GM18499 (cell line): ENCODE data around the gene CRLF2.
"Not testable (repeated sequence)": the region's sequence is repeated elsewhere in the genome, so short reads cannot be mapped to it uniquely, and the experiment has no call there.

Experiments used
- ATAC-seq: cut with Tn5 transposase; IDR thresholded peaks from one replicate; pipeline ENCODE4 v1.9.1; 2021; ENCODE audit warnings: moderate number of reproducible peaks; ENCODE audit not compliant: insufficient read depth, unreplicated experiment

CRLF2 gene

DNA sequence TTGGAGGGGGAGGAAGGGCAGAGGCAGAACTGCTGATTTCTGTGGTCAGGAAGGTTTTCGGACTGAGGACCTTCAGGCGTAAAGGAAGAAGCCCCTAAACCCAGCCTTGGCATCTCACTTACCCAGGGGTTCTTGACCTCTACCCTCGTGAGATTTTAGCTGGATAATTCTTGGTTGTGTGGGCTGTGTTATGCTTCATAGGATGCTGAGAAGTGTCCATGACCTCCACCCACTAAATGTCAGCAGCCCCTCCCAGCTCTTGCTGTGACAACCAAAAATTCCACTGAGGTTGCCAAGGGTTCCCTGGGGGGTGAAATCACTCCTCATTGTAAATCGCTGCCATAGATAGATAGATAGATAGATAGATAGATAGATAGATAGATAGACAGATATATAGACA, 5.8 kb upstream of the CRLF2 start:
- ATAC-seq: no peak

DNA sequence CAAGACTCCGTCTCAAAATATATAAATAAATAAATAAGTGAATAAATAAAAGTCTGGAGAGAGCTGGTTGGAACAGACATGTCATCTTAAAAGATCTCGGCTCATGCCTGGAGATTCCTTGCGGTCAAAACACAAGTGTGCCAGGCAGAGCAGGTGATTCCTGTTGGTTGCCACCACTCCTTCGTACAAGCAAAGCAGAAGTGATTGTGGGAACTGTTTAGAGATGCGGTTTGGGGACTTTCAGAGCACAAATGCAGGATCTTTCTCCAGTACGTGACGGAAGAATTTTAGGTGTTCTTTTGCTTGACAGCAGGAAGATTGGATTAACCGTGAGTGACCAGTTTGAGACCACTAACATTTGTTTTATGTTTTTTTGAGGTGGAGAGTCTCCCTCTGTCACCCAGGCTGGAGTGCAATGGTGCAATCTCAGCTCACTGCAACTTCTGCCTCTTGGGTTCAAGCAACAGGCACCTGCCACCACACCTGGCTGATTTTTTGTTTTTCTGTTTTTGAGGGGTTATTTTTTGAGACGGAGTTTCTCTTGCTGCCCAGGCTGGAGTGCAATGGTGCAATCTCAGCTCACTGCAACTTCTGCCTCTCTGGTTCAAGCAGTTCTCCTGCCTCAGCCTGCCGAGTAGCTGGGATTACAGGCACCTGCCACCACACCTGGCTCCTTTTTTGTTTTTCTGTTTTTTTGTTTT, 2.8 kb upstream of the CRLF2 start:
- no peak for ATAC-seq

DNA sequence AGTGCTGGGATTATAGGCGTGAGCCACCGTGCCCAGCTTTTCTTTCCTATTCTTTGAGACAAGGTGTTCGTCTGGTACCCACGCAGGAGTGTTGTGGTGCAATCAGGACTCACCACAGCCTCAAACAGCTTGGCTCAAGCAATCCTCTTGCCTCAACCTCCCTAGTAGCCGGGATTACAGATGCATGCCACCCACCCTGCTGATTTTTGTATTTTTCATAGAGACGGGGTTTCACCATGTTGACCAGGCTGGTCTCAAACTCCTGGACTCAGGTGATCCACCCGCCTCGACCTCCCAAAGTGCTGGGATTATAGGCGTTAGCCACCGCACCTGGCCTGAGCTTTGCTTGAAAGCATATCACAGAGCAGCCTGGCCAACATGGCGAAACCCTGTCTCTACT, 1.5 kb upstream of the CRLF2 start:
- no peak for ATAC-seq

DNA sequence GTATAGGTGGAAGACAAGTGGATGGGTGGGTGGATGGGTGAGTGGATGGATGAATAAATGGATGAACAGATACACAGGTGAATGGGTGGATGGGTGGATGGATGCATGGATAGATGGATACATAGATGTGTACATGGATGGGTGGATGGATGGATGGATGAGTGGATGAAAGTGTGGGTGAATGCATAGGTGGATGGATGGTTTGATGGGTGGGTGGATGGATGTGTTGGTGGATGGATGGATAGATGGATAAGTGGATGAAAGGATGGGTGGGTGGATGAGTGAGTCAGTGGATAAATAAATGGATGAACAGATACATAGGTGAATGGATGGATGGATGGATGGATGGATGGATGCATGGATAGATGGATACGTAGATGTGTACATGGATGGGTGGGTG, 1.6 kb downstream of the CRLF2 start:
- no peak for ATAC-seq

DNA sequence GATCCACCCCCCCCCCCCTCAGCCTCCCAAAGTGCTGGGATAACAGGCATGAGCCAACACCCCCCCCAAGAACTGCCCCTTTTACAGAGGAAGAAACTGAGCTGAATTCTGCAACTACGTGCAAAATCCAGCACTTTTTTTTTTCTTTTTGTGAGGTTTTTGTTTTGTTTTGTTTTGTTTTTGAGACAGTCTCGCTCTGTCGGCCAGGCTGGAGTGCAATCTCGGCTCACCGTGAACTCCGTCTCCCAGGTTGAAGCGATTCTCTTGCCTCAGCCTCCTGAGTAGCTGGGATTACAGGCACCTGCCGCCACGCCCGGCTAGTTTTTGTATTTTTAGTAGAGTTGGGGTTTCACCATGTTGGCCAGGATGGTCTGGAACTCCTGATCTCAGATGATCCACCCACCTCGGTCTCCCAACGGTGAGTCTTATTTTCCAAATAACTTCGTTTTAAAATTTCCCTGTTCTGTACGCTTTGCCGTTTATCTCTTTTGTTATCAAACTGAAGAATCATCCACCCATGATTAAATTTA, 4.9 kb downstream of the CRLF2 start:
- no peak for ATAC-seq

DNA sequence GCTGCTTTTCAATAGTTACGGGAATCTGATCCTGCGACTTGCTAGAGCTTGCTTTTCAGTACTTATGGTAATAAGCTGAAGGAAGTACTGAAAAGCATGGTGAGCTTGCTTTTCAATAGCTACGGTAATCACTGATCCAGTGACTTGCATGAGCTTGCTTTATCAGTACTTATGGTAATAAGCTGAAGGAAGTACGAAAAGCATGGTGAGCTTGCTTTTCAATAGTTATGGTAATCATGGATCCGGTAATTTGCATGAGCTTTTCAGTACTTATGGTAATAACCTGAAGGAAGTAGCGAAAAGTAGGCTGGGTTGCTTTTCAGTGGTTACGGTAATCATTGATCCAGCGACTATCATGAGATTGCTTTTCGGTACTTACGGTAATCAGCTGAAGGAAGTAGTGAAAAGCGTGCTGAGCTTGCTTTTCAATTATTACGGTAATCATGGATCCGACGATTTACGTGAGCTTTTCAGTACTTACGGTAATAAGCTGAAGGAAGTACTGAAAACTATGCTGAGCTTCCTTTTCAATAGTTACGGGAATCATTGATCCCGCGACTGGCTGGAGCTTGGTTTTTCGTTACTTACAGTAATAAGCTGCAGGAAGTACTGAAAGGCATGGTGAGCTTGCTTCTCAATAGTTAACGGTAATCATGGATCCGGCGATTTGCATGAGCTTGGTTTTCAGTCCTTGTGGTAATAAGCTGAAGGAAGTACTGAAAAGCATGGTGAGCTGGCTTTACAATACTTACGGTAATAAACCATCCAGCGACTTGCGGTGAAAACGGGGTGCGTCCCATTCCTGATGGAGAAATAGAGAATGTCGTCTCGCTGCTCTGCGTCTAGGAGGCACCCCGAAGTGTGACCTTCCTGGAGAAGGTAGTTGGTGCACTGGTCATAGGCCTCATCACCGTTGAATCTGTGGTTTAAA, 6.5 kb downstream of the CRLF2 start:
- ATAC-seq: no peak

DNA sequence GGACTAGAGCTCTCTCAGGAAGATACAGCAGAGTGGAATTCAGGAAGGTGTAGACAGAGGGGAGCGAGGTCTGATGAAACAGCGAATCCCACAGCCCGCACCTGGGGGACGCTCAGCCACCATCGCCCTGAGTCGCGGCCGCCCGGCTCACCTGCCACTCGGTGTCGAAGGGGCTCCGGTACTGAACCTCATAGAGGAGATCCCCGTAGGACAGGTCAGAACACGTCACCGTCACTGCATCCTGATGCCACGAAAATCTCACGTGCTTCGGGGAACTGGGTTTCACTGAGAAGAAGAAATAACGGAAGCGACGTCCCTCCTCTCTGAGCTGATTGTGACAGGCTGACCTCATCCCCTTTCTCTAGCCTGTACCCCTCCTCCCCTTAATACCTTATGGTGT, 10.2 kb downstream of the CRLF2 start:
- ATAC-seq: no peak

DNA sequence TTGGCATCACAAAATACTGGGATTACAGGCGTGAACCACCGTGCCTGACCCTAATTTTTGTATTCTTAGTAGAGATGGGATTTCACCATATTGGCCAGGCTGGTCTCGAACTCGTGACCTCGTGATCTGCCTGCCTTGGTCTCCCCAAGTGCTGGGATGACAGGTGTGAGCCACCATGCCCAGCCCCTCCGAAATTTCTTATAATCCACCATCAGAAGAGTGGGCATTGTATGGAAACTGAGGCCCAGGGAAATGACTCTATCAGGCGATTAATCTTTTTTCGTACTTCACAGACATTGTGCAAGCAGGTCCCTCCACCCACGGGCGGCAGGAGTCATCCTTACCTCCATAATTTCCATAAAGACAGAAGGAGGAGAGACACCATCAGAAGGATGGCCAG, 16.0 kb downstream of the CRLF2 start:
- ATAC-seq: no peak

DNA sequence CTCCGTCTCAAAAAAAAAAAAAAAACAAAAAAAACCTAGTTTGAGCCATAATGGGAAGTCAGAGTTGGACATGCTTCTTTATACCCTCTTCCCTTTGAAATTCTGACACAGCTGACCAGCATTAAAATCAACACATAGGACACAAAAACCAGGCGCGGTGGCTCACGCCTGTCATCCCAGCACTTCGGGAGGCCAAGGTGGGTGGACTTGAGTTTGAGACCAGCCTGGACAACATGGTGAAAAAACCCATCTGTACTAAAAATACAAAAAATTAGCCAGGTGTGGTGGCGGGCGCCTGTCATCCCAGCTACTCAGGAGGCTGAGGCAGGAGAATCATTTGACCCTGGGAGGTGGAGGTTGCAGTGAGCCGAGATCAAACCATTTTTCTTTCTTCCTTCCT, 20.3 kb downstream of the CRLF2 start:
- ATAC-seq: not testable (repeated sequence)

DNA sequence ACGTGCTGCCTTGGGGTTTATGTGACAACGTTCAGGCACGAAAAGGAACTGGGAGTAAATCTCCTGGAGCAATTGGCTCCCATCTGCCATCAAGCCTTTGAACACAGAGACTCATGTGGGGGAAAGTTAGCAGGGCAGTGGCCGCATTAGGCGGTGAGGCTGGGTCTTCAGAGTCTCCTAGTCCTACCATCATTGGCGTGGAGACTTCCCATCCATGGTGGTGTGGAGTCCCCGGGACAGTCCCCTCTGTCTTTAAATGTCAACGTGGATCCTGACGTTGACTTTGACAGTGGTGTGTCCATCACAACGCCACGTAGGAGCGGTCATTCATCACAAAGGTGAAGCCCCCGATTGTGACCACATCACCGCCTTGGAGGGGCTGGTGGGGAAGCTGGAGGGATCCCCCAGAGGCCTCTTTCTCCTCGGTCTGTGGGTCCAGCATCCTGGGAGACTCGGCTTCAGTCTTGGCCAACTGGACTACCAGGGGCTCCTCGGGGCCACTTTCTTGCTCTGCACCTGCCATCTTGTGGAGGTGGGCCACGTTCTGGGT, 21.8 kb downstream of the CRLF2 start:
- no peak for ATAC-seq

DNA sequence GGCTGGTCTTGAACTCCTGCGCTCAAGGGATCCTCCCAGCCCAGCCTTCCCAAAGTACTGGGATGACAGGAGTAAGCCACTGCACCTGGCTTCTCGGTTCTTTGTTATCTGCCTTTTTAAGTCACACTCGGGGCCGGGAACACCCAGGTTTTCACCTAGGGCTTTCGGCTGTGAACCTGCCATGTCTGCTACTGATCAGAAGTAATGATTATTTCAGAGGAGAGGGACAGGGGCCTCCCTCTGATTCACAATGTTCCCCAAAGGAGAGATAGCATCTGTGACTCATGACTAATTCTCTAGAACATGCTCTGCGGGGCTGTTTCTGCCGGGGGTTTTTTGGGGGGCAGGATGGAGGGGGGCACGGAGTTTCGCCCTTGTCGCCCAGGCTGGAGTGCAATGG, 26.9 kb downstream of the CRLF2 start:
- ATAC-seq: no peak

DNA sequence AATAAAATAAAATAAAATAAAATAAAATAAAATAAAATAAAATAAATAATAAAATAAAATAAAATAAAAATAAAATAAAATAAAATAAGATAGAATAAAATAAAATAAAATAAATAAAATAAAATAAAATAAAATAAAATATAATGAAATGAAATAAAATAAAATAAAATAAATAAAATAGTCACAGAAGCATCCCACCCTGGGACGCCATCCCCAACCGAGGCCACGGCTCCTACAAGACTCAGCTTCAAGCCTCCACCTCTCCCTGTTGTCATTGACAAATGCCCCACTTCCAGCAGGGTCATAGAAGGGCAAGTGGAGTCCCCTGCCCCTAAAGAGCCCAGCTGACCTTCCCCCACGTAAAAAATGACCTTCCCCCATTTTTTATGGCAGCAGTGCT, 30.2 kb downstream of the CRLF2 start:
- no peak for ATAC-seq

DNA sequence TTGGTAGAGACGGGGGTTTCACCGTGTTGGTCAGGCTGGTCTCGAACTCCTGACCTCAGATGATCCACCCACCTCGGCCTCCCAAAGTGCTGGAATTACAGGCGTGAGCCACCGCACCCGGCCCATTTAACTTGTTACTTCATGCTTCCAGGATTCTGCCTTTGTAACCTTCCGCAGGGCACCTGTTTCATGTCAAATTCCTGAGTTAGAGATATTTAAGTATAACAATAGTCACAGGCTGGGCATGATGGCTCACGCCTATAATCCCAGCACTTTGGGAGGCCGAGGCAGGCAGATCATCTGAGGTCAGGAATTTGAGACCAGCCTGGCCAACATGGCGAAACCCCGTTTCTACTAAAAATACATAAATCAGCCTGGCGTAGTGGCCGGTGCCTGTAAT, 30.8 kb downstream of the CRLF2 start:
- not testable (repeated sequence) for ATAC-seq

DNA sequence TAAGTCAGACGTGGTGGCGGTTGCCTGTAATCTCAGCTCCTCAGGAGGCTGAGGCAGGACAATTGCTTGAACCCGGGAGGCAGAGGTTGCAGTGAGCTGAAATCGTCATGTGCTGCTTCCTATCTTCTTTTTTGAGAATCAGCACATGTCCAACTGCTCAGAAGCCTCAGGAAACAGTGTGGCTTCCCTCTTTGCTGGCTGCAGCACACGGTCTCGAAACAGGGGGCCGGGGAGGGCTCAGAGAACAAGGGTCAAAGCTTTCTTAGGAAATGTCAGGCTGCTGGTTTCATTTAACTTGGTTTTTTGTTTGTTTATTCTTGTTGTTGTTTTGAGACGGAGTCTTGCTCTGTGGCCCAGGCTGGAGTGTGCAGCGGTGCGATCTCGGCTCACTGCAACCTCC, 31.3 kb downstream of the CRLF2 start:
- no peak for ATAC-seq

DNA sequence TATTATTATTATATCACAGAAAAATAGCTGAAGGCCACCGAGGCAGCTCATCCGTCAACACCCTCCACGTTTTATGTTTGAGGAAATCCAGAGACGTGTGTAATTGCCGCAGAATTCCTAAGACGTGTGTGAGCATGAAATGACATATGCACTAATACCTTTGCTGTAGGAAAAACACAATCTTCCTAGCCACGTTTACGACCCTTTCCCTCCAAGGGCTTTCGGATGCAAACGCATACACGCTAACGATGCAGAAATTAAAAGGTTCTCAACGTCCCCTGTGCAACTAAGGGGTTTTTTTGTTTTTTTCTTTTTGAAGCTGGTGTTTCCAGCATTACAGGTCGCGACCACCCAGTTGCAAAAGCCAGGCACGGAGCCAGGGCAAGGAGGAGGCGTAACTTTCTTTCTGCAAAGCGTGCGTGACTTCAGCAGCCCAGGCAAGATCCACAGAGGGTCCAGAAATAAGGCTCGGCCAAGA, 33.8 kb downstream of the CRLF2 start:
- ATAC-seq: no peak

DNA sequence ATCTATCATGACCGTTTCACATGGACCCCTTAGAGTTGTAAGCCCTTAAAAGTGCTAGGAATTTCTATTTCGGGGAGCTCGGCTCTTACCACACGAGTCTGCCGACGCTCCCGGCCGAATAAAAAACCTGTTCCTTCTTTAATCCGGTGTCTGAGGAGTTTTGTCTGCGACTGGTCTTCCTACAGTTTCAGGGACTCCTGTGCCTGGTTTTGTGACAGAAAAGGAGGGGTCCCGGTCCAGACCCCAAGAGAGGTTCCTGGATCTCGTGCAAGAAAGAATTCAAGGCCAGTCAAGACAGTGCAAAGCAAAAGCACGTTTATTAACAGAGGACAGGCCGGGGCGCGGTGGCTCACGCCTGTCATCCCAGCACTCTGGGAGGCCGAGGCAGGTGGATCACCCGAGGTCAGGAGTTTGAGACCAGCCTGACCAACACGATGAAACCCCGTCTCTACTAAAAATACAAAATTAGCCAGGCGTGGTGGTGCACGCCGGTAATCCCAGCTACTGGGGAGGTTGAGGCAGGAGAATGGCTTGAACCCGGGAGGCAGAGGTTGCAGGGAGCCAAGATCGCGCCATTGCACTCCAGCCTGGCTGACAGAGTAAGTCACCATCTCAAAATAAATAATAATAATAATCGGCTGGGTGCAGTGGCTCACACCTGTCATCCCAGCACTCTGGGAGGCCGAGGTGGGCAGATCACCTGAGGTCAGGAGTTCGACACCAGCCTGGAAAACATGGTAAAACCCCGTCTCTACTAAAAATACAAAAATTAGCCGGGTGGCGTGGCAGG, 35.7 kb downstream of the CRLF2 start:
- not testable (repeated sequence) for ATAC-seq

DNA sequence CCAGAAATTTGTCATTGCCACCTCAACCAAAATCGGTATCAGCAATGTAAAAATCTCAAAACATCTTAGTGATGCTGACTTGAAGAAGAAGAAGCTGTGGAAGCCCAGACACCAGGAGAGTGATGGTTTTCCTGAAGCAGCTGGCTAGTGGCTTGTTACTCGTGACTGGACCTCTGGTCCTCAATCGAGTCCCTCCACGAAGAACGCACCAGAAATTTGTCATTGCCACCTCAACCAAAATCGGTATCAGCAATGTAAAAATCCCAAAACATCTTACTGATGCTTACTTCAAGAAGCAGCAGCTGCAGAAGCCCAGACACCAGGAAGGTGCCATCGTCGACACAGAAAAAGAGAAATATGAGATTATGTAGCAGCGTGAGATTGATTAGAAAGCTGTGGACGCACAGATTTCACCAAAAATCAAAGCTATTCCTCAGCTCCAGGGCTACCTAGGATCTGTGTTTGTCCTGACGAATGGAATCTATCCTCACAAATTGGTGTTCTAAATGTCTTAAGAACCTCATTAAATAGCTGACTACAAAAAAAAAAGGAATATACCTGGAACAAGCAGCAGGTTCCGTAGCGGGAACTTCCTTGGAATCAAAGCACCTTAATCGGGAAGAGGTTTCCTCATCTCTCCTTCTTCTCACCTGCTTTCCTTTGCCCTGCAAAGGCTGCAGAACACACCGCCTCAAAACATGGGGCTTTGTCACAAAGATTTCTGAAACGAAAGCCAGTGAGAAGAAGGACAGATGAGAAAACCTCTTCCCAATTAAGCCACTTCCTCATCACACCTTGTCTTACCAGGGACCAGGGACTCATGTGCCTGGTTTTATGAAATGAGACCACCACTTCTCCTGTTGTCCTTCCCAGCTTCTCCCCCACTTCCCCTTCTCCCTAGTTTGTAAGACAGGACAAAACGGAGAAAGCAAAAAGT, 37.6 kb downstream of the CRLF2 start:
- not testable (repeated sequence) for ATAC-seq

DNA sequence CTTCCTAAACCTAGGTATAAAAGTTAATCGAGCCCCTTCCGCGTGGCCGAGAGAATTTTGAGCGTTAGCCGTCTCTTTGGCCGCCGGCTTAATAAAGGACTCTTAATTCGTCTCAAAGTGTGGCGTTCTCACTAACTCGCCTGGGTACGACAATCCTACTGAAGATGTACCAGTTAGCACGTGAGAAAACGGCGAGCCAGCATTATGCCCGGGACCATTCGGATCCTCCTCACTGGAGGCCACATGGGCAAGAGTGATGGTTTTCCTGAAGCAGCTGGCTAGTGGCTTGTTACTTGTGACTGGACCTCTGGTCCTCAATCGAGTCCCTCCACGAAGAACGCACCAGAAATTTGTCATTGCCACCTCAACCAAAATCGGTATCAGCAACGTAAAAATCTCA, 39.0 kb downstream of the CRLF2 start:
- not testable (repeated sequence) for ATAC-seq

DNA sequence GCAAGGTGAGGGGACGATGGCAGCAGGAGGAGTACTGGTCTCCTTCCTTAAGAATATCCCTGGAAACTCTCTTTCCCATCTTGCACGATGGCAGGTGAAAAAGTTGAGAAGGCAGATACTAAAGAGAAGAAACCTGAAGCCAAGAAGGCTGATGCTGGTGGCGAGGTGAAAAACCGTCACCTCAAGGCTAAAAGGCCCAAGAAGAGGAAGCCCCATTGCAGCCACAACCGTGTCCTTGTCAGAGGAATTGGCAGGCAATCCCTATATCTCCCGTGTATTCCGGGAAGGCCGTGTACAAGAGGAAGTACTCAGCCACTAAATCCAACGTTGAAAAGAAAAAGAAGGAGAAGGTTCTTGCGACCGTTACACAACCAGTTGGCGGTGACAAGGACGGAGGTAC, 40.0 kb downstream of the CRLF2 start:
- ATAC-seq: no peak
